ENCODE results near the gene MED4.

Gene MED4

GRCh38 chr13:48126944-48127830 lies 32.3 kb upstream of the MED4 start:
- TF ChIP-seq CTCF (IDR thresholded peaks at IDR 0.05; ENCODE audit: borderline replicate concordance, insufficient read depth, low read depth, low read length), result peak; percentile 54; the same call in 1 of the 2 replicates
- no peak overlapping the region for H3K4me3 ChIP-seq (ENCODE audit: low read depth, low read length)

- H3K4me3 ChIP-seq (ENCODE audit: low read depth, low read length), result no peak overlapping the region
- no peak for TF ChIP-seq CTCF (IDR thresholded peaks at IDR 0.05; ENCODE audit: borderline replicate concordance, insufficient read depth, low read depth, low read length)
These were observed 30.9 kb upstream of the MED4 start for GRCh38 chr13:48125794-48126228.

DNA sequence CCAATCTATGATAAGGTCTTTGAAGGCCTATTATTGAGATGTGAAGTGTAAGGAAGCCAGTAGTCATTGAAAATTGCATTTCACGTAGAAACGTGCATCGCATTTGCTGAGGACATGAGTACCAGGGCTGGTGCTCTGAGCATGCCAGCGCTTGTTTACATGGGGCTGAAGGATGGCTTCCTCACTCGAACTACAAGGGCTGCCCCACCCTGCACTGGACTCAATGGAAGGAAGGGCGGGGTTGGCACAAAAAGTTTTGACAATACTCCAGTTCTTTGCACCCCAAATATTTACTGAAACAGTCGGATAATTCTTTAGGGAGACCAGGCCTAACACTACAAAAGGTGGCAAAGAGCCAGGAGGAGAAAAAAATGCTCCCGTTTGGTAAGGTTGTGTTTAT lies 28.9 kb upstream of the MED4 start:
- no peak for TF ChIP-seq CTCF (IDR thresholded peaks at IDR 0.05; ENCODE audit: borderline replicate concordance, insufficient read depth, low read depth, low read length)
- H3K4me3 ChIP-seq (ENCODE audit: low read depth, low read length), result no peak overlapping the region

GRCh38 chr13:48121733-48122132 lies 26.8 kb upstream of the MED4 start:
- no peak overlapping the region for H3K4me3 ChIP-seq (ENCODE audit: low read depth, low read length)
- no peak for TF ChIP-seq CTCF (IDR thresholded peaks at IDR 0.05; ENCODE audit: borderline replicate concordance, insufficient read depth, low read depth, low read length)

GRCh38 chr13:48120241-48120640 lies 25.3 kb upstream of the MED4 start:
- no peak overlapping the region for H3K4me3 ChIP-seq (ENCODE audit: low read depth, low read length)
- no peak for TF ChIP-seq CTCF (IDR thresholded peaks at IDR 0.05; ENCODE audit: borderline replicate concordance, insufficient read depth, low read depth, low read length)

DNA sequence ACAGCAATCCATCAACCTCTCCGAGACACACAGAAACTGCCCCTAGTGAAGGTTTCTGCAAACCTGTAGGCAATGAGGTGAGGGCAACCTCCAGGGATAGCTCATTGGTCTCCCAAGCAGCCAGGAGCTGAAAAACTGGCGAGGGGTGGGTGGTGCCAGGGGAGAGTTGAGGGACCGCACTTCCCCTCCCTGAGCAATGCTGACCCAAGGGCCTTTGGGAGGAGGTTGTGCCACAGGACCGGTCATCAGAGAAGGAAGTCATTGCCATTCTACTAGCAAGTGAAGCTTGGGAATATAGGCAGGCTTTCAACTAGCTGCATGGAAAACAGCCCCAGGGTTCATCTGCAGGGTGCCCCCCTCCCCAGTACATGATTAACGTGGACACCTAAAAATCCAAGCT lies 23.1 kb upstream of the MED4 start:
- no peak overlapping the region for H3K4me3 ChIP-seq (ENCODE audit: low read depth, low read length)
- TF ChIP-seq CTCF (IDR thresholded peaks at IDR 0.05; ENCODE audit: borderline replicate concordance, insufficient read depth, low read depth, low read length), result no peak

GRCh38 chr13:48116808-48117207 lies 21.9 kb upstream of the MED4 start:
- no peak for TF ChIP-seq CTCF (IDR thresholded peaks at IDR 0.05; ENCODE audit: borderline replicate concordance, insufficient read depth, low read depth, low read length)
- H3K4me3 ChIP-seq (ENCODE audit: low read depth, low read length), result no peak overlapping the region

All from GM12875 (cell line).